WTC11 (cell line): ENCODE results near the gene BACE1-AS.

ENCODE experiments used
- CTCF ChIP-seq: fragments of 200-600 bp; IDR thresholded peaks from 2 replicates; pipeline ENCODE4 v1.8.0; 2022; ENCODE audit warnings: antibody characterized with exemption
- TF ChIP-seq, protein P1 (sequence below): sonication (generic); formaldehyde crosslinking; IDR thresholded peaks from 2 replicates; pipeline ENCODE4 v1.8.0; 2022; ENCODE audit warnings: mild to moderate bottlenecking, missing genetic modification reagents

DNA sequence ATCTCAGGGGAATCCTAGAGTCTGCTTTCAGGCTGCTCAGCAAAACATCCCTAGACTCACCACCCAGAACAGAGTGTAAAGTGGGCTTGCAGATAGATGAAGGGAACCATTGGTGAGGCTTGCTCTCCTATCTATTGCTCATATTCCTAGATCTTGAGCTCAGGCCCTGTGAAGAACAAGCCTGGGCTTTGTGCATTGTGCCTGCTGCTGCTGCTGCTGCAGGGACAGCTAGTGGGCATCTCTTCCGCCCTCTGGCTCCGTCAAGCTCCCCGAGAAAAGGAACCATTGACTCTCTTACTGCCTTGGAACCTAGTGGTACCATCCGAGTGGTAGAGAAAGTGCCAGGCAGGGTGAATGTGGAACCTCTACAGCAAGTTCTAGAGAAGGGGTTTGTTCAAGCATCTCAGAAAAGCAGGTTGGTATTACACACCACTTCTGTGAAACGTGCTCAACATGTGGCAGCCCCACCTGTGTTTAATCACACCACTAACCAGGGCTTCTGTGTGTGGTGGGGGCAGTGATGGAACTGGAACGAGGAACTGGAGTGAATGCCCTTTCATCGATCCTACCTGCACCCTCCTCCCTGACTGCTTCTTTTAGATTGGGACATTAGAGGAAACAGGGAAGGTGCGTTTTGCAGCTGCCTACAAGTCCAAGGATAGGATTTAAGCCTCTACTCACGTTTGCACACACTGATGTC lies 4.4 kb downstream of the BACE1-AS start:
- no peak for TF ChIP-seq CTCF
- TF ChIP-seq, protein P1, sequence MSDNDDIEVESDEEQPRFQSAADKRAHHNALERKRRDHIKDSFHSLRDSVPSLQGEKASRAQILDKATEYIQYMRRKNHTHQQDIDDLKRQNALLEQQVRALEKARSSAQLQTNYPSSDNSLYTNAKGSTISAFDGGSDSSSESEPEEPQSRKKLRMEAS (CRISPR knock-in tag), result no peak
